Measurements from ENCODE around the gene COBL. TPM values are rescaled to one million over a fixed set of nuclear protein-coding genes. Genes with fewer than 3 reads are reported as not detected.

The COBL gene
- total and polyA plus RNA-seq, 5 donors from 2014 or later = 0.03 to 0.59 TPM; not detected in 3

DNA sequence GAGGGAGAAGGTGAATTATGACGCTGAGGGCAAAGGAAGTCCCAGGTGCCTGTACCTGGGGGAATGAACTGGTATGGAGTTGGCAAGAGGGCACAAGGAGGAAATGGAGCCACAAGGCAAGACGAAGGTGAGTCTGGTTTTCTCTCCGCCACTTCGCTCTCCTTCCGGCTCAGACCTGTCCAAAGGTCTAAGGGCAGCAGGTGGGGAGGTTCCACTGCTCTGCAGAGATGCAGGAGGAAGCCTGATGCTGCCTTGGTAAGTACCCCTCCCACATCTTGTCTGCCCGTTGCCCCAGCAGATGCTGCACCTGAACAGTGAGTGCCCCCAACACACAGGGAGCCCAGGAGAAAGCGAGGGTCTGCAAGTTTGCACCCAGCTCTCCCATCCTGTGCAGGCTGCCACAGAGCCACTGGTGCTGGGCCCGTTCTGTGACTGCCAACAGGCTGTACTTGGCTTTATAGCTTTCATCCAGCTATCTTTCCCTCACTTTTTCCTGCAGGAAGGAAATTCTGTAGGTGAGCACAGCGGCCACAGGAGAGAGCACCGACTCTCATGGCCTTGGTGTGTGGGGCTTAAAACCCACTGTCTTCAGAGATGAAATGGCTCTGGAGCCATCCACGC, 235.2 kb downstream of the COBL start:
- no peak overlapping the region for H3K4me3 Mint-ChIP-seq
- no peaks in the 10 kb centered on the region for H3K27me3 Mint-ChIP-seq
- no peaks in the 10 kb centered on the region for H3K36me3 Mint-ChIP-seq
- Histone ChIP-seq H3K4me3 (ENCODE audit: low read depth, low read length) (no peak overlapping the region), H3K4me1 (ENCODE audit: control insufficient read depth, insufficient read depth, low read length, poor library complexity, severe bottlenecking) (no peaks in the 10 kb centered on the region), H3K27ac (ENCODE audit: insufficient read depth, low read length, poor library complexity, severe bottlenecking) (no peak overlapping the region), H3K9me3 (ENCODE audit: control insufficient read depth in 2 of 2, low read length in 2 of 2) (no peaks in the 10 kb centered on the region), H3K27me3 (ENCODE audit: control insufficient read depth, insufficient read depth, low read length) (peaks cover 4% of the 10 kb centered on the region), H3K36me3 (ENCODE audit: control insufficient read depth, insufficient read depth, low read length) (no peaks in the 10 kb centered on the region)
- H3K9me3 Mint-ChIP-seq = peaks cover 0 to 2% (median 0%) of the 10 kb centered on the region in 7 donors
- no peak overlapping the region for H3K27ac Mint-ChIP-seq
- ATAC-seq (ENCODE audit: low read depth in 2 of 2) = no peak
- no peak for DNase-seq
- H3K4me1 Mint-ChIP-seq = no peaks in the 10 kb centered on the region

DNA sequence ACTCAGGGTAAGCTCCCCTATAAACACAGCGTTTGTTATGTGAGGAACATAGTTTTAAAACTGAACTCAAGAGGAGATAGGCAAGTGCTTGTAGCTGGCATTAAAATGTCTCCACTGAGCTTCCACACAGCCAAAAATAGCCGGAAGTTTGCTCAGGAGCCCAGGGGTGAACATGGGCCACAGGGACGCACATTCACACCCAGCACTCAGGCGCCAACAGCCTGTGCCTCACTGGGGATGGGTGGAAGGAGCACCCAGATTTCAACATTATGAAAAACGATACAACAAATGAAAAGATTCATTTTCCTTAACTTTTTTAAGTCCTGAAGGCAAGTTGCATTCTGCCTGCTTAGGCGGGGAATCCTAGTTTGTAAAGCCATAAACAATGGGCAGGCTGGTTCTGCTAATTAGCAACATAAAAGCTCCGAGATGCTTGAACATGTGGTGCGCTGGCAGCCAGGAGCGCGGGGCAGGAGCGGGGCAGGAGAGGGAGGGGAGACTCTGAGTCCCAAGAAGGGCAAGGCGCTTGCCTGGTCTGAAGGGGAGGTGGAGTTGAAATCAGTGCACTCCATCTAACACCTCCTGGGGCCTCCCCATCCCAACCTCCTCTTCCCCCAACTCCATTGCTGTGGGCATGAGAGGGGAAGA, 235.9 kb downstream of the COBL start:
- Mint-ChIP-seq H3K27ac (no peak overlapping the region), H3K4me3 (no peak overlapping the region), H3K4me1 (no peaks in the 10 kb centered on the region), H3K9me3 (peaks cover 0 to 2% (median 0%) of the 10 kb centered on the region in 7 donors), H3K27me3 (peaks cover 4% of the 10 kb centered on the region), H3K36me3 (no peaks in the 10 kb centered on the region)
- ATAC-seq (ENCODE audit: low read depth in 2 of 2) = no peak
- Histone ChIP-seq H3K9me3 (ENCODE audit: control insufficient read depth in 2 of 2, low read length in 2 of 2) (no peaks in the 10 kb centered on the region), H3K36me3 (ENCODE audit: control insufficient read depth, insufficient read depth, low read length) (no peaks in the 10 kb centered on the region), H3K4me3 (ENCODE audit: low read depth, low read length) (no peak overlapping the region), H3K4me1 (ENCODE audit: control insufficient read depth, insufficient read depth, low read length, poor library complexity, severe bottlenecking) (no peaks in the 10 kb centered on the region), H3K27me3 (ENCODE audit: control insufficient read depth, insufficient read depth, low read length) (peaks cover 6% of the 10 kb centered on the region), H3K27ac (ENCODE audit: insufficient read depth, low read length, poor library complexity, severe bottlenecking) (no peak overlapping the region)
- DNase-seq = no peak

DNA sequence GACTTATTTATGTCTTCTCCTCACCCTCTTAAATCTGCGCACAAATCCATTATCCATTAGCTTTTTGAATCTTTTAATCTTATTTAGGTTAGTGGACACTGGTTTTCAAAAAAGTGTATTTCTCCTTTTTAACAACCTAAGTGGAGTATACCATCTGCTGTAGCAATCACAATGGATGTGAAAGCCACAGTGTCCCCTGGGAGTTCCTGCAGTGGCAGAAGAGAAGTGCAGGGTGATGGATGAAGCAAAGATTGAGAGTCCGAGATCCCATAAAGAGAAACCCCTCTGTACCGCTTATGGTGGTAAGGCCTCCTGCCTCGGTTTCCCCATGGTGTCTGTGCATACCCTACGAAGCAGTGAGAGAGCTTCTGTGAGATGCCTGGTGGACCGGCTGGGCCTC, 236.4 kb downstream of the COBL start:
- H3K36me3 ChIP-seq (ENCODE audit: control insufficient read depth, insufficient read depth, low read length) = no peaks in the 10 kb centered on the region
- Mint-ChIP-seq H3K36me3 (no peaks in the 10 kb centered on the region), H3K4me3 (no peak overlapping the region)

DNA sequence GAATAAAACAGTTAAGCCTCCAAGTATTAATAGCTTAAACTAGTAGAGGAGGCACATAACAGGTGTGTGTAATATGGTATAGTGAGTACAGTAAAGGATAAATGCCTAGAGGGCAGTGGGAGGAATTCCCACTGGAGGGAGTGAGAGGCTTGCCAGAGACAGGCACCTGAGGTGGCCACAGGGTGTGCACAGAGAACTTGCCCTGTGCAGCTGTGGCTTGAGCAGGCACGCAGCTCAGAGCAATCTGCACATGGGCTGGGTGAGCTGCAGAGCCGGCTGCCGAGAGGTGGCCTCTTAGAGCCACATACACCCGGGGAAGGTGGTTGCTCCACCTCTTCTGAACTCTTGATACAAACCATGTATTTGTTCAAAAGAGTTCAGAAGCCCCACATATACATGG, 237.1 kb downstream of the COBL start:
- ATAC-seq (ENCODE audit: low read depth in 2 of 2) = no peak
- Mint-ChIP-seq H3K27ac (no peak overlapping the region), H3K9me3 (peaks cover 0 to 2% (median 0%) of the 10 kb centered on the region in 7 donors), H3K27me3 (peaks cover 4% of the 10 kb centered on the region), H3K4me3 (no peak overlapping the region), H3K4me1 (no peaks in the 10 kb centered on the region), H3K36me3 (no peaks in the 10 kb centered on the region)
- Histone ChIP-seq H3K9me3 (ENCODE audit: control insufficient read depth in 2 of 2, low read length in 2 of 2) (no peaks in the 10 kb centered on the region), H3K4me1 (ENCODE audit: control insufficient read depth, insufficient read depth, low read length, poor library complexity, severe bottlenecking) (no peaks in the 10 kb centered on the region), H3K36me3 (ENCODE audit: control insufficient read depth, insufficient read depth, low read length) (no peaks in the 10 kb centered on the region), H3K4me3 (ENCODE audit: low read depth, low read length) (no peak overlapping the region), H3K27ac (ENCODE audit: insufficient read depth, low read length, poor library complexity, severe bottlenecking) (no peak overlapping the region), H3K27me3 (ENCODE audit: control insufficient read depth, insufficient read depth, low read length) (peaks cover 8% of the 10 kb centered on the region)
- DNase-seq = no peak

More for the DNA sequence above, 236.4 kb downstream of the COBL start:
- H3K4me3 ChIP-seq (ENCODE audit: low read depth, low read length) = no peak overlapping the region
- no peak overlapping the region for H3K27ac ChIP-seq (ENCODE audit: insufficient read depth, low read length, poor library complexity, severe bottlenecking)
- H3K27me3 ChIP-seq (ENCODE audit: control insufficient read depth, insufficient read depth, low read length) = peaks cover 7% of the 10 kb centered on the region
- H3K4me1 ChIP-seq (ENCODE audit: control insufficient read depth, insufficient read depth, low read length, poor library complexity, severe bottlenecking) = no peaks in the 10 kb centered on the region
- Mint-ChIP-seq H3K27ac (no peak overlapping the region), H3K4me1 (no peaks in the 10 kb centered on the region), H3K27me3 (peaks cover 4% of the 10 kb centered on the region), H3K9me3 (peaks cover 0 to 2% (median 0%) of the 10 kb centered on the region in 7 donors)
- no peak for DNase-seq
- H3K9me3 ChIP-seq (ENCODE audit: control insufficient read depth in 2 of 2, low read length in 2 of 2) = no peaks in the 10 kb centered on the region
- no peak for ATAC-seq (ENCODE audit: low read depth in 2 of 2)

DNA sequence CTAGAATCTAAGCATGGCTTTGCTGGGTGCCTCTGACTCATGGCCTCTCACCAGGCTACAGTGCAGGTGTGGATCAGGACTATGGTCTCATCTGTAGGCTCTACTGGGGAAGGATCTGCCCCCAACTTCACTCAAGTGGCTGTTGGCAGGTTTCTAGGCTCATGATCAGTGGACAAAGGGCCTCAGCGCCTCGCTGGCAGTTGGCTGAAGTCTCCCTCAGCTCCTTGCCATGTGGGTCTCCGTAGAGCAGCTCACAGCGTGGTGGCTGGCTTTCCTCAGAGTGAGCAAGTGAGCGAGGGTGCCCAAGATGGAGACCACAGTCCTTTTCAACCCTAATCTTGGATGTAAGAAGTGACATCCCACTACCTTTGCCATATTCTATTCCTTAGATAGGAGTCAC, 238.0 kb downstream of the COBL start:
- no peaks in the 10 kb centered on the region for H3K36me3 Mint-ChIP-seq
- Histone ChIP-seq H3K27me3 (ENCODE audit: control insufficient read depth, insufficient read depth, low read length) (peaks cover 8% of the 10 kb centered on the region), H3K4me1 (ENCODE audit: control insufficient read depth, insufficient read depth, low read length, poor library complexity, severe bottlenecking) (no peaks in the 10 kb centered on the region), H3K9me3 (ENCODE audit: control insufficient read depth in 2 of 2, low read length in 2 of 2) (no peaks in the 10 kb centered on the region), H3K4me3 (ENCODE audit: low read depth, low read length) (no peak overlapping the region), H3K36me3 (ENCODE audit: control insufficient read depth, insufficient read depth, low read length) (no peaks in the 10 kb centered on the region), H3K27ac (ENCODE audit: insufficient read depth, low read length, poor library complexity, severe bottlenecking) (no peak overlapping the region)
- no peak overlapping the region for H3K27ac Mint-ChIP-seq
- no peaks in the 10 kb centered on the region for H3K4me1 Mint-ChIP-seq
- no peak overlapping the region for H3K4me3 Mint-ChIP-seq
- peaks cover 4% of the 10 kb centered on the region for H3K27me3 Mint-ChIP-seq
- no peak for ATAC-seq (ENCODE audit: low read depth in 2 of 2)
- peaks cover 0 to 2% (median 0%) of the 10 kb centered on the region in 7 donors for H3K9me3 Mint-ChIP-seq
- no peak for DNase-seq

DNA sequence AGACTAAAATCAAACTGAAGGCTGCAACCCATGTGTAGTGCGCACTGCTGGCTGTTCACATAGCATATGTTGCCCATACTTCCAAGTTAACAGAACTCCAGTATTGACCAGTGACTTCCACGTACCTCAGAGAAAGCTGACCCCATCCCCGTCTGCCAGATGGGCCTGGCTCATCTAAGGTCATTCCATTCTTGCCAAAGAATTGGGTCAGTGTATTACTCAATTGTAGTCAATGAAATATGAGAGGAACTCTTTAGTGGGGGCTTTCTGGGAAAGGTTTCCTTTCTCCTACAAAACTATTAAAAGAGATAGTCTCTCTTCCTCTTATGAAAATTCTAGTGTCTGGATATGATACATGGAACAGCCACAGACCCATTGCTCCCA, 238.6 kb downstream of the COBL start:
- no peaks in the 10 kb centered on the region for H3K4me1 ChIP-seq (ENCODE audit: control insufficient read depth, insufficient read depth, low read length, poor library complexity, severe bottlenecking)
- H3K4me3 Mint-ChIP-seq = no peak overlapping the region
- H3K27ac ChIP-seq (ENCODE audit: insufficient read depth, low read length, poor library complexity, severe bottlenecking) = no peak overlapping the region
- DNase-seq = no peak
- H3K9me3 ChIP-seq (ENCODE audit: control insufficient read depth in 2 of 2, low read length in 2 of 2) = no peaks in the 10 kb centered on the region
- H3K36me3 Mint-ChIP-seq = no peaks in the 10 kb centered on the region
- peaks cover 8% of the 10 kb centered on the region for H3K27me3 ChIP-seq (ENCODE audit: control insufficient read depth, insufficient read depth, low read length)
- H3K36me3 ChIP-seq (ENCODE audit: control insufficient read depth, insufficient read depth, low read length) = no peaks in the 10 kb centered on the region
- no peak overlapping the region for H3K27ac Mint-ChIP-seq
- peaks cover 4% of the 10 kb centered on the region for H3K27me3 Mint-ChIP-seq
- no peaks in the 10 kb centered on the region for H3K9me3 Mint-ChIP-seq
- H3K4me3 ChIP-seq (ENCODE audit: low read depth, low read length) = no peak overlapping the region
- no peaks in the 10 kb centered on the region for H3K4me1 Mint-ChIP-seq
- no peak for ATAC-seq (ENCODE audit: low read depth in 2 of 2)

DNA sequence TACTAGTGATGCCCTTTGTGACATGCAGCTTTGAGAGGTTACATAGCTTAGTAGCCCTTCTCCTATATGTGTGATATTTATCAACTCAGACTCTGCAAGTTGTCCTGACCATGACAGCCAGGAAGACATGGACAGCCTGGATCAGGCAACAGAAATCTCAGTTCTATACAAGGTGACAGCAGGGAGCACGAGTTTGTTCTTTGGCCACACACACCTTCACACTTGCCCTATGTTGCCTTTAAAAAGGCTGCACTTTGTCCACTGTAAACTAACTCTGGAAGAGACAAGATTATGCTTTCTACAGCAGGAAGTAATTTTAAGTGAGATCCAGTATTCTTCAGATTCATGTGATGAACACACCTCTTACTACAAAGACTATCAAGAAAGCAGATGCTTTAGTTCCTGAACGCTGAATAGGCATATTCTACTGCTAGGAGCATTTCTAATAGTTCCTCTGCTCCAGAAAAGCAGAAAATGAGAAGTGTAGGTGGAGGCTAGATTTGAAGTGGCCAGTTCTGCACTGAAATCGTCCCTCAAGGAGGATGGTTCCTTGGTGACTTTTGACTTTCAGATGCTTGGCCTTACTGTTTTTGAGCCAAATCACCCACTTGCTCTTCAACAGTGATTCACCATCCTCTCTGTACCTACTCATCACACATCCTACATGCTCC, 239.2 kb downstream of the COBL start:
- Mint-ChIP-seq H3K27me3 (peaks cover 6% of the 10 kb centered on the region), H3K4me3 (no peak overlapping the region), H3K27ac (no peak overlapping the region), H3K9me3 (no peaks in the 10 kb centered on the region), H3K36me3 (no peaks in the 10 kb centered on the region), H3K4me1 (no peaks in the 10 kb centered on the region)
- DNase-seq = no peak
- Histone ChIP-seq H3K4me3 (ENCODE audit: low read depth, low read length) (no peak overlapping the region), H3K27ac (ENCODE audit: insufficient read depth, low read length, poor library complexity, severe bottlenecking) (no peak overlapping the region), H3K4me1 (ENCODE audit: control insufficient read depth, insufficient read depth, low read length, poor library complexity, severe bottlenecking) (no peaks in the 10 kb centered on the region), H3K27me3 (ENCODE audit: control insufficient read depth, insufficient read depth, low read length) (peaks cover 8% of the 10 kb centered on the region), H3K9me3 (ENCODE audit: control insufficient read depth in 2 of 2, low read length in 2 of 2) (no peaks in the 10 kb centered on the region), H3K36me3 (ENCODE audit: control insufficient read depth, insufficient read depth, low read length) (no peaks in the 10 kb centered on the region)
- ATAC-seq (ENCODE audit: low read depth in 2 of 2) = no peak
